HS-27A (cell line): ENCODE data around the gene KLHL35.

ENCODE experiments used
- DNase-seq: peaks from one replicate; pipeline ENCODE4 v3.0.0-alpha.2; 2012; ENCODE audit warnings: low read depth, missing footprints

Gene KLHL35

GRCh38 chr11:75442161-75442885, 9.3 kb upstream of the KLHL35 start:
- DNase-seq, result no peak

GRCh38 chr11:75441804-75442132, 8.8 kb upstream of the KLHL35 start:
- no peak for DNase-seq

- no peak for DNase-seq
These were observed 8.2 kb upstream of the KLHL35 start for GRCh38 chr11:75440960-75441803.

GRCh38 chr11:75439495-75440120, 6.6 kb upstream of the KLHL35 start:
- no peak for DNase-seq

- DNase-seq, result no peak
These were observed 6.0 kb upstream of the KLHL35 start for GRCh38 chr11:75439026-75439425.

GRCh38 chr11:75437966-75438659, 5.1 kb upstream of the KLHL35 start:
- no peak for DNase-seq

- no peak for DNase-seq
These were observed 3.8 kb upstream of the KLHL35 start for GRCh38 chr11:75436806-75437205.

GRCh38 chr11:75435571-75435925, 2.5 kb upstream of the KLHL35 start:
- DNase-seq, result no peak

GRCh38 chr11:75434886-75435570, 2.0 kb upstream of the KLHL35 start:
- no peak for DNase-seq

- DNase-seq, result no peak
These were observed 1.0 kb upstream of the KLHL35 start for GRCh38 chr11:75434051-75434450.

- no peak for DNase-seq
These were observed 440 bp upstream of the KLHL35 start for GRCh38 chr11:75433443-75433842.

- no peak for DNase-seq
These were observed 1.2 kb downstream of the KLHL35 start for GRCh38 chr11:75431533-75432525.

- DNase-seq, result no peak
These were observed 2.1 kb downstream of the KLHL35 start for GRCh38 chr11:75430714-75431532.

- DNase-seq, result peak; percentile 80
These were observed 2.9 kb downstream of the KLHL35 start for GRCh38 chr11:75429902-75430713.

- DNase-seq, result peak; percentile 41
These were observed 3.4 kb downstream of the KLHL35 start for GRCh38 chr11:75429641-75429901.

- no peak for DNase-seq
These were observed 3.9 kb downstream of the KLHL35 start for GRCh38 chr11:75428989-75429640.

GRCh38 chr11:75428281-75428724, 4.7 kb downstream of the KLHL35 start:
- DNase-seq, result peak; percentile 83

- no peak for DNase-seq
These were observed 5.8 kb downstream of the KLHL35 start for GRCh38 chr11:75427181-75427580.

GRCh38 chr11:75426720-75427086, 6.3 kb downstream of the KLHL35 start:
- DNase-seq, result no peak
